IMR-90 (cell line): ENCODE measurements around the gene LIPE. TPM values are rescaled to one million over a fixed set of nuclear protein-coding genes. Genes with fewer than 3 reads are reported as not detected.

Experiments used
- ATAC-seq: fragments of 200-7000 bp; cut with Tn5 transposase; 2 replicates; pipeline ENCODE4 v1.9.1; 2020; ENCODE audit warnings: low read depth, mild to moderate bottlenecking, moderate library complexity
- BruUV-seq: library from RNA; stranded (reverse); fragments of 400-500 nt; replicated peaks from 2 replicates; lab custom pipeline; 2021; lab: Mats Ljungman, UMichigan
- CTCF ChIA-PET: fragments of 300-600 bp; formaldehyde crosslinking; extraction: SDS; loops from one replicate; lab custom pipeline; 2021; ENCODE audit warnings: antibody characterized with exemption; lab: Yijun Ruan, JAX
- POLR2A ChIA-PET: fragments of 300-600 bp; sonication (Branson Sonifier 250); formaldehyde crosslinking; loops from one replicate; lab custom pipeline; 2022; ENCODE audit warnings: antibody characterized with exemption; ENCODE audit not compliant: unreplicated experiment; lab: Charles Lee
- DNase-seq: peaks from one replicate; pipeline ENCODE4 v3.0.0; 2013
- H2AFZ ChIP-seq: replicated peaks from 2 replicates; pipeline ENCODE3; 2013; ENCODE audit warnings: low read length, mild to moderate bottlenecking; ENCODE audit not compliant: poor library complexity
- H2AK5ac ChIP-seq: 2 replicates; pipeline ENCODE4 v1.6.1; 2013; ENCODE audit warnings: low read depth, low read length, inconsistent platforms
- H2AK9ac ChIP-seq: replicated peaks from 2 replicates; pipeline ENCODE3; 2013; ENCODE audit warnings: mild to moderate bottlenecking, low read depth, low read length, moderate library complexity; ENCODE audit not compliant: poor library complexity
- H2BK120ac ChIP-seq: 2 replicates; pipeline ENCODE4 v1.6.1; 2013; ENCODE audit warnings: low read depth, low read length, inconsistent platforms
- H2BK15ac ChIP-seq: 3 replicates; pipeline ENCODE4 v1.6.1; 2013; ENCODE audit warnings: low read depth, low read length, inconsistent platforms
- H2BK20ac ChIP-seq: 2 replicates; pipeline ENCODE4 v1.6.1; 2013; ENCODE audit warnings: low read depth, mild to moderate bottlenecking, inconsistent platforms, low read length, moderate library complexity
- H2BK5ac ChIP-seq: 2 replicates; pipeline ENCODE4 v1.6.1; 2013; ENCODE audit warnings: mild to moderate bottlenecking, low read depth, low read length, inconsistent platforms; ENCODE audit not compliant: poor library complexity, severe bottlenecking
- H3K14ac ChIP-seq: replicated peaks from 2 replicates; pipeline ENCODE4 v1.6.1; 2013; ENCODE audit warnings: low read depth, low read length, inconsistent platforms
- H3K18ac ChIP-seq: 2 replicates; pipeline ENCODE4 v1.6.1; 2013; ENCODE audit warnings: low read depth, low read length, control low read depth
- H3K23ac ChIP-seq: 2 replicates; pipeline ENCODE4 v1.6.1; 2013; ENCODE audit warnings: low read depth, low read length, inconsistent platforms
- H3K27ac ChIP-seq: 2 replicates; pipeline ENCODE4 v1.5.1; 2013; ENCODE audit warnings: mild to moderate bottlenecking, control low read depth, low read length; ENCODE audit not compliant: insufficient read depth
- H3K27me3 ChIP-seq: 2 replicates; pipeline ENCODE4 v1.6.1; 2013; ENCODE audit warnings: low read length; ENCODE audit not compliant: control insufficient read depth, insufficient read depth
- H3K36me3 ChIP-seq: 2 replicates; pipeline ENCODE4 v1.6.1; 2013; ENCODE audit warnings: low read length, mixed read lengths; ENCODE audit not compliant: control insufficient read depth, insufficient read depth
- H3K4ac ChIP-seq: 2 replicates; pipeline ENCODE4 v1.6.1; 2013; ENCODE audit warnings: low read depth, low read length, inconsistent platforms
- H3K4me1 ChIP-seq: 2 replicates; pipeline ENCODE4 v1.6.1; 2013; ENCODE audit warnings: low read length, mixed read lengths; ENCODE audit not compliant: control insufficient read depth, insufficient read depth
- H3K4me2 ChIP-seq: 2 replicates; pipeline ENCODE4 v1.6.1; 2013; ENCODE audit warnings: low read depth, mild to moderate bottlenecking, control low read depth, low read length, moderate library complexity
- H3K4me3 ChIP-seq: 2 replicates; pipeline ENCODE4 v1.5.1; 2013; ENCODE audit warnings: low read depth, mild to moderate bottlenecking, control low read depth, low read length, moderate library complexity; ENCODE audit not compliant: insufficient read depth
- H3K56ac ChIP-seq: 2 replicates; pipeline ENCODE4 v1.6.1; 2013; ENCODE audit warnings: low read length, inconsistent platforms; ENCODE audit not compliant: insufficient read depth; ENCODE audit errors: extremely low read depth
- H3K79me1 ChIP-seq, 2 experiments: 2 replicates each; pipeline ENCODE4 v1.6.1; 2013; ENCODE audit warnings: low read length in 2 of 2, inconsistent platforms in 1 of 2, low read depth in 1 of 2
- H3K9ac ChIP-seq: 2 replicates; pipeline ENCODE4 v1.6.1; 2013; ENCODE audit warnings: low read depth, low read length, control low read depth
- H3K9me1 ChIP-seq: 2 replicates; pipeline ENCODE4 v1.6.1; 2013; ENCODE audit warnings: low read length, inconsistent platforms; ENCODE audit not compliant: insufficient read depth
- H3K9me3 ChIP-seq: 2 replicates; pipeline ENCODE4 v1.6.1; 2013; ENCODE audit warnings: low read length; ENCODE audit not compliant: control insufficient read depth, insufficient read depth
- H4K20me1 ChIP-seq: 2 replicates; pipeline ENCODE4 v1.6.1; 2013; ENCODE audit warnings: low read length, inconsistent platforms; ENCODE audit not compliant: insufficient read depth
- H4K5ac ChIP-seq: 2 replicates; pipeline ENCODE4 v1.6.1; 2013; ENCODE audit warnings: mild to moderate bottlenecking, low read depth, low read length, control low read depth
- H4K8ac ChIP-seq, 2 experiments: 2 replicates each; pipeline ENCODE4 v1.6.1; 2013; ENCODE audit warnings: low read depth in 2 of 2, low read length in 2 of 2, control low read depth in 1 of 2, inconsistent platforms in 1 of 2
- H4K91ac ChIP-seq: 2 replicates; pipeline ENCODE4 v1.6.1; 2013; ENCODE audit warnings: low read depth, low read length, inconsistent platforms; ENCODE audit not compliant: insufficient read depth
- BHLHE40 ChIP-seq: fragments of 150-350 bp; IDR thresholded peaks from 2 replicates; pipeline ENCODE4 v1.6.1; 2016; ENCODE audit warnings: mild to moderate bottlenecking, low read depth, low read length
- CTCF ChIP-seq: conservative IDR thresholded peaks from 2 replicates; pipeline ENCODE4 v1.5.1; 2012; ENCODE audit warnings: mild to moderate bottlenecking, low read depth, low read length, improper control_type of control experiment
- FOS ChIP-seq: fragments of 150-350 bp; IDR thresholded peaks from 2 replicates; pipeline ENCODE4 v1.6.1; 2016; ENCODE audit warnings: low read depth, low read length
- MAZ ChIP-seq: IDR thresholded peaks from 2 replicates; pipeline ENCODE4 v1.6.1; 2012; ENCODE audit warnings: low read depth, mild to moderate bottlenecking, low read length, improper control_type of control experiment, moderate library complexity, borderline replicate concordance
- MXI1 ChIP-seq: IDR thresholded peaks from 2 replicates; pipeline ENCODE4 v1.6.1; 2012; ENCODE audit warnings: low read depth, mild to moderate bottlenecking, low read length, moderate library complexity, borderline replicate concordance
- NFE2L2 ChIP-seq: fragments of 150-350 bp; IDR thresholded peaks from 2 replicates; pipeline ENCODE4 v1.6.1; 2016; ENCODE audit warnings: low read depth, mild to moderate bottlenecking, low read length
- RCOR1 ChIP-seq: IDR thresholded peaks from 2 replicates; pipeline ENCODE4 v1.6.1; 2012; ENCODE audit warnings: mild to moderate bottlenecking, low read length, improper control_type of control experiment; ENCODE audit not compliant: insufficient replicate concordance
- RFX5 ChIP-seq: IDR thresholded peaks from 2 replicates; pipeline ENCODE4 v1.8.0; 2012; ENCODE audit warnings: low read depth, mild to moderate bottlenecking, low read length, moderate library complexity
- SMC3 ChIP-seq: fragments of 150-350 bp; IDR thresholded peaks from 2 replicates; pipeline ENCODE4 v1.6.1; 2016; ENCODE audit warnings: low read depth, mild to moderate bottlenecking, antibody characterized with exemption, low read length, moderate library complexity
- WGBS, 2 experiments: methylation state at CpG; one replicate each; pipeline versions ENCODE4 v1.1.5 to v1.1.7; 2013; ENCODE audit warnings: missing lambda C conversion rate in 2 of 2; ENCODE audit not compliant: insufficient read length in 1 of 2; ENCODE audit errors: extremely low coverage in 2 of 2; 5-methylcytosine and 5-hydroxymethylcytosine counted together
- dilution Hi-C: fragments of 300-500 bp; cut with HindIII; formaldehyde crosslinking; loops from one replicate; pipeline ENCODE4 v1.14.3; 2018; ENCODE audit warnings: low sequenced_read_pairs; ENCODE audit not compliant: unreplicated experiment
- in situ Hi-C: fragments of 300-500 bp; cut with MboI; formaldehyde crosslinking; loops from 3 replicates; pipeline ENCODE4 v1.14.3; 2019; ENCODE audit warnings: low sequenced_read_pairs, inconsistent platforms, mixed read lengths
- intact Hi-C: fragments of 100-400 bp; cut with micrococcal nuclease; formaldehyde crosslinking; loops from 2 replicates; pipeline ENCODE4 v1.10.0; 2022
- polyA plus RNA-seq, 3 experiments: library from polyadenylated mRNA; depleted of rRNA; stranded (reverse); fragments of >200 nt; gene quantifications; 2 replicates each; pipeline ENCODE4 v1.2.3, GENCODE V29; 2012; ENCODE audit warnings: low replicate concordance in 1 of 3
- total RNA-seq: library from RNA; depleted of rRNA; stranded (reverse); fragments of >200 nt; gene quantifications from 2 replicates; pipeline ENCODE4 v1.2.3, GENCODE V29; 2012
- TF ChIP-seq, protein P1 (sequence below): fragments of 150-350 bp; IDR thresholded peaks from 2 replicates; pipeline ENCODE4 v1.6.1; 2017; ENCODE audit warnings: mild to moderate bottlenecking, antibody characterized with exemption, low read length, low read depth

LIPE gene
- total and polyA plus RNA-seq, 2 of the 4 experiments (the other 2 are of a cell fraction): 1.1 to 5.4 TPM

DNA sequence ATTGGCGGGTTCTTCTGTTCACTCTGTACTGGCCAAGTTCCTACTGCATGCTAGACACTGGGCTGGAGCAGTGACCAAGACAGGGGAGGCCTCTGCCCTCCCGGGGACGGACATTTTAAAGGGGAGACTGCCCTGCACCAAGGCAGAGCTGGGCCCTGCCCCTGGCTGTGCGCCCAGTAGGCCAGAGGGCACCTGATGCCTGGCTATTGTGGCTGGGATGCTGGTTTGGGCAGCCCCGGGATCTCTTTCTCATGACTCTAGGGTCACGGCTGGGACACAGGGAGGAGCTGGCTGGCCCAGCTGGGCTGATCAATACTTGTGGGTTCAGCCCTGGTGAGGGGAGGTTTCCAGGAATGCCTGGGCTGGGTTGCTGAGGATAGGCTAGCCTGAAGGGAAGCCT lies 17.7 kb downstream of the LIPE start:
- Histone ChIP-seq H3K4me2 (no peak overlapping the region), H3K9ac (no peak overlapping the region), H3K79me1 (peaks cover 0 to 2% of the 10 kb centered on the region in 2 experiments; a peak in 1 of 4 replicates), H3K27ac (no peak overlapping the region), H4K8ac (no peak overlapping the region), H3K9me3 (no peaks in the 10 kb centered on the region), H2AFZ (no peak overlapping the region), H2AK9ac (no peak overlapping the region), H2BK5ac (no peak overlapping the region), H2AK5ac (no peak overlapping the region), H3K4me1 (0 out of 2 replicates have a peak, but pooled peaks cover 4% of the 10 kb centered on the region), H3K36me3 (peaks cover 1% of the 10 kb centered on the region; the same call in 1 of the 2 replicates), H4K20me1 (peaks cover 18% of the 10 kb centered on the region), H4K5ac (no peak overlapping the region), H3K56ac (no peak overlapping the region), H3K9me1 (0 out of 2 replicates have a peak, but pooled peaks cover 4% of the 10 kb centered on the region), H4K91ac (no peak overlapping the region), H3K4ac (no peak overlapping the region), H3K14ac (no peak overlapping the region), H3K27me3 (no peaks in the 10 kb centered on the region), H2BK15ac (no peak overlapping the region), H2BK20ac (no peak overlapping the region), H2BK120ac (no peak overlapping the region), H3K18ac (no peak overlapping the region), H3K23ac (no peak overlapping the region), H3K4me3 (no peak overlapping the region)
- in situ Hi-C loops: no loop called here
- POLR2A ChIA-PET: no interaction called here
- no TSS peak for BruUV-seq
- intact Hi-C loops: loop anchor here (10.0 kb wide), 1 partner anchor 275 kb away; the partner anchor contains the start of gene POU2F2
- 67% methylated on average over 1 of the region's 6 CpGs; no CpG with 5 or more reads in 1 of the 2 experiments for WGBS, 2 experiments
- ATAC-seq: no peak
- dilution Hi-C loops: no loop called here
- CTCF ChIA-PET: no interaction called here
- DNase-seq: no peak
- TF ChIP-seq RCOR1 (no peak), MXI1 (no peak), SMC3 (no peak), NFE2L2 (no peak), FOS (no peak), MAZ (no peak), BHLHE40 (no peak), CTCF (no peak), RFX5 (no peak)
- TF ChIP-seq, protein P1, sequence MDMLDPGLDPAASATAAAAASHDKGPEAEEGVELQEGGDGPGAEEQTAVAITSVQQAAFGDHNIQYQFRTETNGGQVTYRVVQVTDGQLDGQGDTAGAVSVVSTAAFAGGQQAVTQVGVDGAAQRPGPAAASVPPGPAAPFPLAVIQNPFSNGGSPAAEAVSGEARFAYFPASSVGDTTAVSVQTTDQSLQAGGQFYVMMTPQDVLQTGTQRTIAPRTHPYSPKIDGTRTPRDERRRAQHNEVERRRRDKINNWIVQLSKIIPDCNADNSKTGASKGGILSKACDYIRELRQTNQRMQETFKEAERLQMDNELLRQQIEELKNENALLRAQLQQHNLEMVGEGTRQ: no peak
